GM23338 (cell line): ENCODE results near the gene SUPT5H.

ENCODE experiments used
- ETS1 ChIP-seq: IDR thresholded peaks from 2 replicates; pipeline ENCODE4 v1.6.1; 2016; ENCODE audit warnings: antibody characterized with exemption
- EZH2 ChIP-seq: fragments of 200-600 bp; sonication (generic); IDR thresholded peaks from one replicate; pipeline ENCODE4 v1.8.0; 2017; ENCODE audit warnings: antibody characterized with exemption, mild to moderate bottlenecking, low read depth; ENCODE audit not compliant: unreplicated experiment
- EZH2phosphoT487 ChIP-seq: fragments of 200-600 bp; sonication (generic); IDR thresholded peaks from one replicate; pipeline ENCODE4 v1.8.1; 2018; ENCODE audit warnings: antibody characterized with exemption; ENCODE audit not compliant: unreplicated experiment
- JUNB ChIP-seq: IDR thresholded peaks from one replicate; pipeline ENCODE4 v1.6.1; 2016; ENCODE audit warnings: antibody characterized with exemption; ENCODE audit not compliant: unreplicated experiment
- NANOG ChIP-seq: IDR thresholded peaks from 2 replicates; pipeline ENCODE4 v1.6.1; 2016; ENCODE audit warnings: antibody characterized with exemption, borderline replicate concordance
- POLR2AphosphoS5 ChIP-seq: IDR thresholded peaks from 2 replicates; pipeline ENCODE4 v1.6.1; 2016; ENCODE audit warnings: antibody characterized with exemption, low read depth
- REST ChIP-seq: IDR thresholded peaks from one replicate; pipeline ENCODE4 v1.6.1; 2018; ENCODE audit warnings: antibody characterized with exemption; ENCODE audit not compliant: unreplicated experiment
- ZNF331 ChIP-seq: fragments of 250-450 bp; sonication (Bioruptor Pico); IDR thresholded peaks from 2 replicates; pipeline ENCODE4 v1.5.0; 2020; ENCODE audit warnings: low read depth, mild to moderate bottlenecking, moderate library complexity
- TF ChIP-seq, protein P1 (sequence below), 2 experiments: fragments of 200-600 bp in 1 of 2; sonication (generic) in 1 of 2; conservative IDR thresholded peaks; 2 replicates each; pipeline versions ENCODE4 v1.5.1 to v1.6.1; 2016 to 2017; ENCODE audit warnings: antibody characterized with exemption in 2 of 2, low read depth in 2 of 2, mild to moderate bottlenecking in 2 of 2, moderate library complexity in 1 of 2

DNA sequence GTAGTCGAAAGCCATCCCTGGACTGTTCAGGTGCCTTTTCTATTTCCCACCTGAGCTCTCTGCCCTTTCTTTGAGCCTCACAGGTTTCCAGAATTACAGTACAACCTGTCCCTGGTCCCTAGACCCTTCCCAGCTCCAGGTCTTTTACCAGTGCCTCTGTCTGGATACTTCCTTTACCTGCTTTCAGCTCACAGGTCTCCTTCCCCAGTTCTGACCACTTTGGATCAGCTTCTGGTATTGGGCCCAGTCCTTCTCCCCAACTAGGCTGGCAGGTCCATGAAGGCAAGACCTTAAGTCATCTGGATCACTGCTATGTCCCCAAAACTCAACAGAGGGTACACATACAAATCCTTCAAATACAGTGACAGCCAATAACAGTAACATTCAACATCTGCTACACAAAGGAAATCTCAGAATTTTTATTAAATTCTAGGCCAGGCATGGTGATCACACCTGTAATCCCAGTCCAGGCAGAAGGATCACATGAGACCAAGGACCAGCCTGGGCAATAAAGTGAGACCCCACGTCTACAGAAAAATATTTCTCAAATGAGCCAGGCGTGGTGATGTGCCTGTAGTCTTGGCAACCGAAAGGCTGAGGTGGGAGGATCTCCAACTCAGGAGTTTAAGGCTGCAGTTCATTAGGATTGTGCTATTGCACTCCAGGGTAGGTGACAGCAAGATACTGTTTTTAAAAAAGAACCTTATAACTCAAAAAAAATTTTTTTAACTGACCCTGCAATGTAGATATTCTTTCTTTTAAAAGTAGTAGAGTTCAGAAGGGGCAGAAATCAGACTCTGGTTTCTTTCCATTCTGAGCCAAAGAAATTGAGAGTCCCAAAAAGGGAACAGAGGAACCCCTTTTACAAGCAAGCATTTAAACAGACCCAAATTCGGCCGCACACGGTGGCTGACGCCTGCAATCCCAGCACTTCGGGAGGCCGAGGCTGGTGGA is 11.0 kb upstream of the SUPT5H start:
- TF ChIP-seq, protein P1, sequence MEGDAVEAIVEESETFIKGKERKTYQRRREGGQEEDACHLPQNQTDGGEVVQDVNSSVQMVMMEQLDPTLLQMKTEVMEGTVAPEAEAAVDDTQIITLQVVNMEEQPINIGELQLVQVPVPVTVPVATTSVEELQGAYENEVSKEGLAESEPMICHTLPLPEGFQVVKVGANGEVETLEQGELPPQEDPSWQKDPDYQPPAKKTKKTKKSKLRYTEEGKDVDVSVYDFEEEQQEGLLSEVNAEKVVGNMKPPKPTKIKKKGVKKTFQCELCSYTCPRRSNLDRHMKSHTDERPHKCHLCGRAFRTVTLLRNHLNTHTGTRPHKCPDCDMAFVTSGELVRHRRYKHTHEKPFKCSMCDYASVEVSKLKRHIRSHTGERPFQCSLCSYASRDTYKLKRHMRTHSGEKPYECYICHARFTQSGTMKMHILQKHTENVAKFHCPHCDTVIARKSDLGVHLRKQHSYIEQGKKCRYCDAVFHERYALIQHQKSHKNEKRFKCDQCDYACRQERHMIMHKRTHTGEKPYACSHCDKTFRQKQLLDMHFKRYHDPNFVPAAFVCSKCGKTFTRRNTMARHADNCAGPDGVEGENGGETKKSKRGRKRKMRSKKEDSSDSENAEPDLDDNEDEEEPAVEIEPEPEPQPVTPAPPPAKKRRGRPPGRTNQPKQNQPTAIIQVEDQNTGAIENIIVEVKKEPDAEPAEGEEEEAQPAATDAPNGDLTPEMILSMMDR (conservative IDR thresholded peaks at IDR 0.05; ENCODE audit: low read depth in 2 of 2), result no peak
- no peak for TF ChIP-seq REST
- TF ChIP-seq EZH2, result no peak
- TF ChIP-seq POLR2AphosphoS5, result no peak; the same call in 1 of the 2 replicates
- TF ChIP-seq EZH2phosphoT487, result no peak
- TF ChIP-seq JUNB, result no peak
- no peak for TF ChIP-seq NANOG
- TF ChIP-seq ETS1, result no peak
- no peak for TF ChIP-seq ZNF331
